DMS79 (cell line): ENCODE data around the gene KIF1B.
"Not testable (repeated sequence)": the region's sequence is repeated elsewhere in the genome, so short reads cannot be mapped to it uniquely, and the experiment has no call there.

Source experiments
- DNase-seq: peaks from one replicate; lab custom pipeline; 2025; lab: John Stamatoyannopoulos, UW

Gene KIF1B

DNA sequence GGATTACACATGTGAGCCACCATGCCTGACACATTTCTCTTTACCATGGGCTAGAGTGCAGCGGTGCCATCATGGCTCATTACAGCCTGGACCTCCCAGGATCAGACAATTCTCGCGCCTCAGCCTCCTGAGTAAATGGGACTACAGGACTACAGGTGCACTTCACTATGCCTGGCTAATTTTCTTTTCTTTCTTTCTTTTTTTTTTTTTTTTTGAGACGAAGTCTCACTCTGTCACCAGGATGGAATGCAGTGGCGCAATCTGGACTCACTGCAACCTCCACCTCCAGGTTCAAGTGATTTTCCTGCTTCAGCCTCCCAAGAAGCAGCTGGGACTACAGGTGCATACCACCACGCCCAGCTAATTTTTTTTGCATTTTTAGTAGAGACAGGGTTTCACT, 14.8 kb upstream of the KIF1B start:
- DNase-seq = no peak

DNA sequence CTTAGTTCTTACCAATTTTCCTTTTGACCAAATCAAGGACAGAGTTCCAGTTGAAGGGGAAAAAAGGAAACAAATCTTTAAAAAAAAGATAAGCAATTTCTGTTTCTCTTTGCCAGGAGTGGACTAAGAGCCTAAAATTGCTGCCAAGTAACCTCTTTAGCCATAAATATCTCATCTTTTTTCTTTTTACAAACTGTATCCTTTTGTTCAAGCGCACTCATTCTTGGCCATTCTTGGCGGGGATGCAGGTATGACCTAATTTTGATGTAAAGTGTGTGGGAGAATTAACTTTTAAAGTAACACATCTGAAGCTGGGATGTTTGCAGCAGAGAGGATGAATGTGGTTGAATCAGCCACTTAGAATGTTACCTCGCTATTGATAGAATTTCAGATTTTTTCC, 13.4 kb upstream of the KIF1B start:
- peak; percentile 75 for DNase-seq

- no peak for DNase-seq
Measured at GRCh38 chr1:10200620-10201019, 9.8 kb upstream of the KIF1B start.

- no peak for DNase-seq
Measured at GRCh38 chr1:10204003-10204642, 6.2 kb upstream of the KIF1B start.

DNA sequence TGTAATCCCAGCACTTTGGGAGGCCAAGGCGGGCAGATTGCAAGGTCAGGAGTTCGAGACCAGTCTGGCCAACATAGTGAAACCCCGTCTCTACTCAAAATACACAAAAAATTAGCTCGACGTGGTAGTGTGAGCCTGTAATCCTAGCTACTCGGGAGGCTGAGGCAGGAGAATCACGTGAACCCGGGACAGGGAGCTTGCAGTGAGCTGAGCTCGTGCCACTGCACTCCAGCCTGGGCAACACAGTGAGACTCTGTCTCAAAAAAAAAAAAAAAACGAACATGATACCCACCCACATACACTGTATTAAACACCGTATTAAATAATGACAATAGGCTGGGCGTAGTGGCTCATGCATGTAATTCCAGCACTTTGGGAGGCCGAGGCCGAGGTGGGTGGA, 5.2 kb upstream of the KIF1B start:
- not testable (repeated sequence) for DNase-seq

DNA sequence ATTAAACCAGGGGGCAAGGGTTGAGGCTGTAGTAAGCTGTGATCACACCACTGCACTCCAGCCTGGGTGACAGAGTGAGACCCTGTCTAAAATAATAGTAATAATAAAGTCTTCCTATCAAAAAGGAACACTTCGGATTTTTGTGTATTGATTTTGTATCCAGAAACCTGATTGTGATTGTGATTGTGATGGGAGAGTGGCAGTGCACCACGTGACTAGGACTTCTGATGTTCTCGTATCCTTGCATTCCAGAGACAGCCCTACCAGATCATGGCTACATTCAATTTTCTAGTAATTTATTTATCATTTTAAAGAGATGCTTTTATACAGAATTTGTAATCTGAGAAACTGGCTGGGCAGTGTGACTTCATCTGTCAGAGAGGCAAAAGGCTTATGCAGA, 2.6 kb upstream of the KIF1B start:
- no peak for DNase-seq

- no peak for DNase-seq
Measured at GRCh38 chr1:10208537-10208936, 1.8 kb upstream of the KIF1B start.

- DNase-seq = no peak
Measured at GRCh38 chr1:10209590-10209904, 823 bp upstream of the KIF1B start.

DNA sequence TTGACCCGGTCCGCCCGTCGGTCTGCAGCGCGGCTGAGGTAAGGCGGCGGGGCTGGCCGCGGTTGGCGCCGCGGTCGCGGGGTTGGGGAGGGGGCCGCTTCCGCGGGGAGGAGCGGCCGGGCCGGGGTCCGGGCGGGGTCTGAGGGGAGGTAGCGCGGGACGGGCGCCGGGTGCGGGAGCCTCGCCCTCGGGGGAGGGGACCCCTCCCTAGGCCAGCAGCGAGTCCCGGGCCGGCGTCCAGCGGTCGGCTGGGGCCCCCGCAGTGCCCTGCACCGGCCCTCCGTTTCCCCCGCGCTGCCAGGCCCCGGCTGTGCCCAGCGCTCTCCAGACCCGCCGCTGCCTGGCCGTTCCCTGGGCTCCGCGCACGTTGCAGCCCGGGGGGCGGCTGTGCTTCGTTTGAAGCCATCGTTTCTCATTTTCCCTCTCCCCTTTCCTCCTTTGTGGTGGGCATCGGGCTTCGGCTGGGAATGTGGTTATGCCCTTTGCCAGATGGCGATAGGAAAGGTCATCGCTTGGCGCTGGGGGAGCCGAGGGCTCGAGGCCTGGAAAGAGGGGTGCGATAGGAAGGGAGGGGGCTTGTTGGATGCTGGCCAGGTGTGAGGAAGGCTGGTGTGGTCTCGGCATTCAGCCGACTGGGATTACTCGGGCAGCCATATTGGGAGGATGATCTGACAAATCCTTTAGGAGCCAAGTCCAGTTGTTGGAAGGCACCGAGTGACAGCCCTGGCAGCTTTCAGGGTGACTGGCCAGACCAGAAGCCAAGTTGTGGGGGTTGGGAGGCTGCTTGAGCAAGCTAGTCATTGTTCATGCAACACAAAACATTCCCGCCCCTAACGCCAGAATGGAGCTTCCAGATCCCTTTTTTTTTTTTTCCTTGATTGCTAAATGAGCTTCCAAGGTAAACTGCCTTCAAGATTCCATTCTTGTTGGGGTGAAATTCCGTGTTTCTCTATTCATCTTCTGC, 753 bp downstream of the KIF1B start:
- DNase-seq = peak; percentile 57

DNA sequence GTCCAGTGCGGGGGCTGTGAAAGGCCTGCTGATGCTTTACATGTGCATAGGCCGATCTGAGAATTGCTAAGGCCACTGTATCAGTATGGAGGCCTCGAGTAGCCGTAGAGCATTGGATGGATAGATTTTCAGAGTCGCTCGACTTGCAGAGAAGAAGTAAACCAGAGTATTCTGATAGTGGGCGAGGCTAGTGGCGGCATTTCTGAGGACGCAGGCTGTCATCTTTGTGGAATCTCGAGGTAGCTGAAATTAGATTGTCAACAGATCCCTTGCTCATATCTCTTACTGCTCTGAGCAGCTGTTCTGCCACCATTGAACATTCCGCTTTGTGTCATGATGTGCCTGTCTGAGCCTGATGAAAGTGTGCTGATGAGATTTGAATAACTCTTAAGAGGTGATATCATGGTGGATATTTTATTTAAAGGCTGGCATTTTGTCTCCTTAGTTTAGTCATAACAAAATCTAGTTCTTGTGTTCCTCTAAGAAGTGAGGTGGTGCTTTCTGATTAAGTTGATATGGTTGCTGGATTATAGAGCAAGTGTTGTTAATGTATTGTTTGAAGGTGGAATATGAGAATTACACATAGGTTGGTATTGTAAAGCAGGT, 1.5 kb downstream of the KIF1B start:
- peak; percentile 28 for DNase-seq

GRCh38 chr1:10212476-10212875, 2.1 kb downstream of the KIF1B start:
- no peak for DNase-seq

- no peak for DNase-seq
Measured at GRCh38 chr1:10213186-10213705, 2.9 kb downstream of the KIF1B start.

GRCh38 chr1:10216090-10216749, 5.8 kb downstream of the KIF1B start:
- no peak for DNase-seq

GRCh38 chr1:10217748-10218441, 7.5 kb downstream of the KIF1B start:
- no peak for DNase-seq

DNA sequence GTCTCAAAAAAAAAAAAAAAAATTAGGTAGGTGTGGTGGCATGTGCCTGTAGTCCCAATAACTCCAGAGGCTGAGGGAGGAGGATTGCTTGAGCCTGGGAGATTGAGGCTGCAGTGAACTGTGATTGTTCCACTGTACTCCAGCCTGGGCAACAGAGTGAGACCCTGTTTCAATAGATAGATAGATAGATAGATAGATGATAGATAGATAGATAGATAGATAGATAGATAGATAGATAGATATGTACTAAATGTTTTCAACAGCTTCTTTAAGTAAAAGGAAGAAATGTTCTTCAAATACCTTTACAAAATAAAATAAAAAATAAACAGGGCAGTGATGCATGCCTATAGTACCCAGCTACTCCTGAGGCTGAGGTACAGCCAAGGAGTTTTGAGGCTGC, 9.8 kb downstream of the KIF1B start:
- DNase-seq = no peak

GRCh38 chr1:10220657-10221056, 10.3 kb downstream of the KIF1B start:
- DNase-seq = not testable (repeated sequence)

- no peak for DNase-seq
Measured at GRCh38 chr1:10225573-10225972, 15.2 kb downstream of the KIF1B start.

- no peak for DNase-seq
Measured at GRCh38 chr1:10228528-10228927, 18.2 kb downstream of the KIF1B start.

DNA sequence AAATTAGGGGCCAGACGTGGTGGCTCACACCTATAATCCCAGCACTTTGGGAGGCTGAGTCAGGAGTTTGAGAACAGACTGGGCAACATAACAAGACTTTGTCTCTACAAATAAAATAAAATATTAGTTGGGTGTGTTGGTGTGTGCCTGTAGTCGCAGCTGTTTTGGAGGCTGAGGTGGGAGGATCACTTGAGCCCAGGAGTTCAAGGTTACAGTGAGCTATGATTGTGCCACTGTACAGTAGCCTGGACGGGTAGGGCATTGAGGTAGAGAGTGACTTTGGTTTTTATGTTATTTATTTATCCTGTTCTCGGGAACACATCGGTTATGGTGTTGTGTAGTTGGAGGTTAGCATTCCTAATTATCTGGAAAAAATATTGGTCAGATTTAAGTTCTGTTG, 19.5 kb downstream of the KIF1B start:
- no peak for DNase-seq

DNA sequence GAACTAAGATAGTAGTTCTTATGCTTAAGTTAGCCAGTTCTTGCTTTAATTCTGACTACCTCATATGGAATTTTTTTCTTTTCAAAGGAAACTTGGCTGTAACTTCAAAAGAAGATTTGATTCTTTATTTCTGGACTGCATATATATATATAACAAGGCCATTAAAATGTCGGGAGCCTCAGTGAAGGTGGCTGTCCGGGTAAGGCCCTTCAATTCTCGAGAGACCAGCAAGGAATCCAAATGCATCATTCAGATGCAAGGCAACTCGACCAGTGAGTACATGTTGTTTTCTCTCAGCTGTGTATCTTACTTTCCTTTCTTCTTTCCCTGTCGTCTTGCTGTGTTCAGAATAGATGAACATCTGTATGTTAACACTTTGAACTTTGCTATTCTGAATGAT, 21.8 kb downstream of the KIF1B start:
- DNase-seq = no peak

GRCh38 chr1:10236405-10237156, 26.2 kb downstream of the KIF1B start:
- no peak for DNase-seq
